Measurements from ENCODE around the gene TAS2R38.
"Not testable (repeated sequence)": the region's sequence is repeated elsewhere in the genome, so short reads cannot be mapped to it uniquely, and the experiment has no call there.

TAS2R38 gene

DNA sequence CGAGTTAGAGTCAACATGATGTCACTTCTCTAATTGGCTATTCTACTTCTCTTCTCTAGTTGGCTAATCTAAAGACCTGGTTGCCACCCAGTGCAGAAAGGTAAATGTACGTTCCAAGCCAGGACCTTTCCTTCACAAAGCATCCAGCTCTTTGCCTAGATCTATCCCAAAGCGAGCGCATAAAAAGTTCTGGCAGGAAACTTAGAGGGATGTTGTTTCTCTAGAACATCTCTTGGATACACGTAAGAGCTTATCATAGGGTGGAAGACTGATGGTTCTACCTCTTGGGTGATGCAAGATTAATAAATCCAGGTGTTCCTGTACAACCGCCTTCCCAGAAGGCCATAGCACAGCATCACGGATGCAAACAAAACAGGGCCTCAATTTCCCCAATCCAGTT, at the start of gene TAS2R38:
TSS of gene TAS2R38 (minus strand) at position 101 of the 400 bp plus-strand sequence. CDS start at position 17, 84 bp downstream.
- DNase-seq (ENCODE audit: low read depth in 2 of 2): no peak

DNA sequence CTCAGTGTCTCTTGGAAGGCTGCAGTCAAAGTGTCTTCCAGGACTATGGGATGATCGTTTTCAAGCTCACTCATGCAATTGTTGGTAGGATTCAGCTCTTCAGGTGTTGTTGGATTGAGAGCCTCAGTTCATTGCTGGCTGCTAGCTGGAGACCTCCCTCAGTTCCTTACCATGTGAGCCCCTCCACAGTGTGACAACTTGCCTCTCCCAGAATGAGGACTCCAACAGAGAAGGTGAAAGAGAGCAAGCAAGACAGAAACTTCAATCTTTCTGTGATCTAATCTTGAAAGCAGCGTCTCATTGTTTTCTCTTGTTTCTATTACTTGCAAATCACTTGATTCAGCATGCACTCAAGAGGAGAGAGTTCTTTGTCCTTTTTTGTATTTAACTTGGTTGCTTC, 44.6 kb upstream of the TAS2R38 start:
- no peak for DNase-seq (ENCODE audit: low read depth in 2 of 2)

DNA sequence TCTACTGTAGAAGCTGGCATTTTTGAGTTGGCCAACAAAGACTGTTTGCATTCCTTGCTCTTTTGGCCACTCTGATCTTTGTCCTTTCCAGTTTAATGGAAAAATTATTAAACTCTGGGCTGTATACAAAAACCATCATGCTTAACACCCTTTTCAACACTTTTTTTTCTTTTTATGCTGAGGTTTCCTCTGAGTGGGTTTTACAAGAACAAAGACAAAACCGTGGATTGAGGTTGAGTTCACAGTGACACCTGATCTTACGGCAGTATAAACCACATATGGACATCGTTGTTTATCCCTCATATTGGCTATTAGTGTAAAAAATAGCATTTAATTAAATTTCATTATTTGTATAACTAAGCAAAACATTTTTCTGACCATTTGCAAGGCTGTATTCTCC, 43.9 kb upstream of the TAS2R38 start:
- no peak for DNase-seq (ENCODE audit: low read depth in 2 of 2)

GRCh38 chr7:142012825-142013511, 39.4 kb upstream of the TAS2R38 start:
- no peak for DNase-seq (ENCODE audit: low read depth in 2 of 2)

GRCh38 chr7:142010952-142011548, 37.5 kb upstream of the TAS2R38 start:
- no peak for DNase-seq (ENCODE audit: low read depth in 2 of 2)

- DNase-seq (ENCODE audit: low read depth in 2 of 2): no peak
Measured at GRCh38 chr7:142009187-142009586, 35.6 kb upstream of the TAS2R38 start.

GRCh38 chr7:142006577-142006976, 33.0 kb upstream of the TAS2R38 start:
- no peak for DNase-seq (ENCODE audit: low read depth in 2 of 2)

DNA sequence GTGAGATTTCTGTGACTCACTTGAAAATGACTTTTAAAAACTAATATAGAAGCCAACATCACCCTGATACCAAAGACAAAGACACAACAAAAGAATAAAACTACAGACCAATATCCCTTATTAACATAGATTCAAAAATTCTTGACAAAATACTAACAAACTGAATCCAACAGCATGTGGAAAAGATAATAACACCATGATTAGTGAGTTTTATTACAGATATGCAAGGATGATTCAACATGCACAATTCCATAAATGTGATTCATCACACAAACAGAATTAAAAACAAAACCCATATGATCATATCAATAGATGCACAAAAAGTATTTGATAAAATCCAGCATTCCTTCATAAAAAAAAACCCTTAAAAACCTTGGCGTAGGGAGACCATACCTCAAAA, 28.6 kb upstream of the TAS2R38 start:
- DNase-seq (ENCODE audit: low read depth in 2 of 2): no peak

DNA sequence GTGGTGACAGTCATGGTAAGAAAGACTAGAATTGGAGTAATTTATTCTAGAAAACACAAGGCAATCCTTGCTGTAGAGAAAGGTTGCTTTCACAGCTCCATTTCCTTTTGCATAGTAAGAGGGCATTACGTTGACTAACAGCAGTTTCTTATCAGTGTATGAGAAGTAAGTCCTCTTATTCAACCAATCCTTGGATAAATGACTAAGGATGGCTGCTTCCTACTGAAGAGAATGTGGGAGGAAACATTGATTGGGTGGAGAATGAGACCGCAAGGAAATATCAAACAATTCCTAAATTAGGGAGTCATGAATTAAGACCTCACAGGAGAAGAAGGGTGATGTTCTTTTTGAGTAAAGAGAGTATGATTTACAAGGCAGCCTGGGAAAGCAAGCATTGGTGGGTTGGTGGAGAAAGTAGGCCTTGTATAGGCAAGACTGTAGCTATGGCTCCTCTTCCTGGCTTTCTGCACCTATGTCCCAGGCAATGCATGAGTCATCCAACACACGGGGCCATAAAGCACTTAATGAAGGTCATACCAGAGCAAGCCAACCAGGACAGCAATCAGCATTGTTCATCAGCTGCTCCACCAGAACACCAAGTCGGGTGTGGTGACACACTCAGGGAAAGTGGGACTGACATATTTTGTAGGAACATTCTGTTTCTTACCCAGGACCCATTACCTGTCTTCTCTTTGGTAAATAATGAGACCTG, 27.7 kb upstream of the TAS2R38 start:
- DNase-seq (ENCODE audit: low read depth in 2 of 2): no peak

- no peak for DNase-seq (ENCODE audit: low read depth in 2 of 2)
Measured at GRCh38 chr7:142000244-142000643, 26.7 kb upstream of the TAS2R38 start.

- DNase-seq (ENCODE audit: low read depth in 2 of 2): no peak
Measured at GRCh38 chr7:141999058-141999623, 25.6 kb upstream of the TAS2R38 start.

DNA sequence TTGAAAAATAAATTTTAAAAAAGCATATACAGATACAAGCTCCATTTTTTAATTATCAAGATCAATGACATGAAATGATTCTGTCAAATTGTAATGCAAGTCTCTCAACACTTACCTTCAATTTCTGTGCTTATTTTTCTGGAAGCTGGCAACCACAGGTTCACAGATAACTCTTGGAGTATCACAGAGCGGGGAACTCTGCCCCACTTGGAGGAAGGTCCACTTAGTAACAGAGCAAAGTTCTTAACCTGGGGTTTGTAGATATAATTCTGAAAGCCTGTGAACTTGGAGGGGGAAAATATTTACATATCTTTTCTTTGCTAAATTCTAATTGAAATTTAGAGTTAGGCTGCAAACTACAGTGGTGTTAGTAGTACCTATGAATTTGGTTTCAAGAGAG, 19.8 kb upstream of the TAS2R38 start:
- no peak for DNase-seq (ENCODE audit: low read depth in 2 of 2)

DNA sequence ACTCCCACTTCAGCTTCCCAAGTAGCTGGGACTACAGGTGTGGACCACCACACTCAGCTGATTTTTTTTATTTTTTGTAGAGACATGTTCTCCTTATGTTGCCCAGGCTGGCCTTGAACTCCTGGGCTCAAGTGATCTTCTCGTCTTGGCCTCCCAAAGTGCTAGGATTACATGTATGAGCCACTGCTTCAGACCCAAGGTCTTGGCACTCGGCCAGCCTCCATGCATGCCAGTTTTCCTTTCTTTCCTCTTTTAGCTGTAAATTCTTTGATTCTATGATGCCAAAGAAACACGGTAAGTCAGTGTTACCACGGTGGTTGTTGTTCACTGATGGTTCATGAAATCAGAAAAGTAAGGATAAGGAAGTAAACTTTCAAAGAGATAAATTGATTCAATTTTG, 19.1 kb upstream of the TAS2R38 start:
- DNase-seq (ENCODE audit: low read depth in 2 of 2): no peak

GRCh38 chr7:141992156-141992555, 18.6 kb upstream of the TAS2R38 start:
- no peak for DNase-seq (ENCODE audit: low read depth in 2 of 2)

- no peak for DNase-seq (ENCODE audit: low read depth in 2 of 2)
Measured at GRCh38 chr7:141991140-141991539, 17.6 kb upstream of the TAS2R38 start.

DNA sequence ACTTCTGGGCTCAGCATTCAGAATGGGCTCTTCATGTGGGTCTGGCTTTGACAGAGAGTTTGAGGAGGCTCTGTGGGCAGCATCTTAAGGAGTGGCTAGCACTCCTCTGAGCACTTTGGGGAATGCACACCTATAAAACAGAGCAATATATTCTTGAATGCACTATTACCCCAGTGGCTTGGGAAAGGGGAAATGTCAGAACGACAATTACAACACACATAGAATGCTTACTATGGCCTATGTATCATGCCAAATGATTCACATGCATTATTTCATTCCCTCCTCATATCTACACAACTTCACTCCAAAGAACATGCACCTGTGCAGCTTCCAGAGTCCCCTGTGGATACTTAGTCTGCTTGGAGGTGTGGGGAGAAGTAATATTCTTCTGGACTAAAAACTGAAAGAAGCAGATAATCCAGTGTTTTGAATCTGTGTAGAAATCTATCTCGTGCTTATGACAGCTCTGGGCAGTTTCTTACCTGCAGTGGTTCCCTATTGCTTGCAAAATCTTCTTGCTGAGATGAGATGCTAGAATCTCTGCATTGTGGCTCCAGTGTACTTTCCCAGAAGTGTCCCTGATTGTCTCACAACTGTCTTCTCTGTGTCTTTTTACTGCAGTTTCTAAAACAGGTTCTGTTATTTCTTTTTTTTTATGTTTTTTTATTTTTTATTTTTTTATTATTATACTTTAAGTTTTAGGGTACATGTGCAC, 16.6 kb upstream of the TAS2R38 start:
- no peak for DNase-seq (ENCODE audit: low read depth in 2 of 2)

GRCh38 chr7:141987803-141988202, 14.2 kb upstream of the TAS2R38 start:
- DNase-seq (ENCODE audit: low read depth in 2 of 2): not testable (repeated sequence)

DNA sequence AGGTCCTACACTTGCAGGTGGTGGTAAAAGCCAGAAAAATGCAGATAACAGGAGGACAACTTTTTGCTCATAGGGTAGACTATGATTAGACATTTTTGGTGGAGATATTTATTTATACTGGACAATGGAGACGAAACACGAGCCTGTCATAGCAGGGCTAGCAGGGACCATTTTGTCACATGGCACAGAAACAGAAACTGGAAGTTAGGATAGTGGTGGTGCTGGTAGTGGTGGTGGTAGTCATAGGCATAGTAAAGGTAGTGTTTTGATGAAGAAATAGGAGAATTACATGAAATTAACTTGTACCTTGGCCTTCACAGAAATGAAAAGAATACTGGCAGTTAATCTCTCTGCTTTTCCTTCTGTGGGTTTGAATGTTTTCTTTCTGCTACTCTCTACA, 13.3 kb upstream of the TAS2R38 start:
- DNase-seq (ENCODE audit: low read depth in 2 of 2): no peak

GRCh38 chr7:141985926-141986325, 12.4 kb upstream of the TAS2R38 start:
- not testable (repeated sequence) for DNase-seq (ENCODE audit: low read depth in 2 of 2)

- DNase-seq (ENCODE audit: low read depth in 2 of 2): no peak
Measured at GRCh38 chr7:141979568-141979967, 6.0 kb upstream of the TAS2R38 start.

GRCh38 chr7:141978351-141978750, 4.8 kb upstream of the TAS2R38 start:
- DNase-seq (ENCODE audit: low read depth in 2 of 2): no peak

Data from activated CD4-positive, alpha-beta T cell treated with anti-CD3 and anti-CD28 coated beads for 24 hours (primary cell).